ENCODE data around the gene STRN4.
A peak's percentile ranks its signal among the peaks of the same experiment; 100 is the strongest.
"Not testable (repeated sequence)": the region's sequence is repeated elsewhere in the genome, so short reads cannot be mapped to it uniquely, and the experiment has no call there.

The STRN4 gene

DNA sequence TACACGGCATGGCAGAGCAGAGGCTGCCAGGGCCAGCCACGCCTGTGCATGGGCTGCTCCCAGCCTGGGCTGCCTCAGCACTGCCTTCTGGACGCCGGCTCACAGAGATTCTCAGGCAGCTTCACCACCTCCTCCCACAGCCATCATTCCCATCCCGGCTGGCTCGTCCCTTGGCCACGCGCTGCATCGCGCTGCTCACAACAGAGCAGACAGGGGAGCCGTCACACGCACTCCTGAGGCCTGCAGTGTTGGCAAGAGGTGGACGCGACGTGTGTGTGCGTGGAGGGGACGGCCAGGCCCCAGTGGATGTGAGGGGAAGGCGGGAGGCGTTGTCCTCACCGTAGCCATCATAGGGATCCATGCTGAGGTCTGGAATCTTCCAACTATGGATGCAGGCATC lies 21.8 kb downstream of the STRN4 start:
- DNase-seq: no peak

DNA sequence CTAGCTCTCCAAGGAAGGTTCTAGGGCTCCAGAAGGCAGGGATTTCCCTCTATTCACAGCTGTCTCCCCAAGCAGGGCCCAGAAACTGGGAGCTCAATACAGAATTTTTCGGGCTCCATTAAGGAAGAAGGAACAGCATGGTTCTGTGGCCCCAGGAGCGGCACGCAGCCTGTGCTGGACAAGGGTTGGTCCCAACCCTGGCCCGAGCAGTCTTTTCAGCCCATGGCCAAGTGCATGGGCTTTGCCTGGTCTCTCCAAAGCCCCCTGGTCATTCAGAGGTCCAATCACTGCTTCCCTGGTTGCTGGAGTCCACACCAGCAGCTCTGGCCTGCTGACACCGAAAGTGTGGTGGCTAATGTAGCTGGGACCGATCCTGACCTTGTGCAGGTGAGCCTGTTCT lies 22.8 kb downstream of the STRN4 start:
- no peak for DNase-seq

DNA sequence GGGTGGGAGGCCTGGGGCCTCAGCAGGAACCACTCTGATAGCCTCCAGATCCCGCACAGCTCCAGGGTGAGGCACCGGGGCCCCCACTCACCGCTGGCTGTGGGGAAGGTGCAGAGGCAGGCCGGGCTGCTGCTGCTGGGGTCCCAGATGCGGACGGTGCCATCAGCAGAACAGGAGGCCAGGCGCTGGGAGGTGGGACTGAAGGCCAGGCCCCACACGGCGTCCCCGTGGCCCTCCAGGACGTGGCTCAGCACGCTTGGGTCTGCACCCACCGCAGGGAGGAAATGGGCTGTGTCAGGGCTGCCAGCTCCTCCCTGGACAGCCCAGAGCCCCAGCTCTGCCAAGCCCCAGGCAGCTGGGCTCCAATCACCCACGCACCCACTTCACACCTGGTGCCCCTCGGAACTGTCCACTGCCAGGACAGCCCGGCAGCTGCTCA lies 23.2 kb downstream of the STRN4 start:
- DNase-seq: no peak

DNA sequence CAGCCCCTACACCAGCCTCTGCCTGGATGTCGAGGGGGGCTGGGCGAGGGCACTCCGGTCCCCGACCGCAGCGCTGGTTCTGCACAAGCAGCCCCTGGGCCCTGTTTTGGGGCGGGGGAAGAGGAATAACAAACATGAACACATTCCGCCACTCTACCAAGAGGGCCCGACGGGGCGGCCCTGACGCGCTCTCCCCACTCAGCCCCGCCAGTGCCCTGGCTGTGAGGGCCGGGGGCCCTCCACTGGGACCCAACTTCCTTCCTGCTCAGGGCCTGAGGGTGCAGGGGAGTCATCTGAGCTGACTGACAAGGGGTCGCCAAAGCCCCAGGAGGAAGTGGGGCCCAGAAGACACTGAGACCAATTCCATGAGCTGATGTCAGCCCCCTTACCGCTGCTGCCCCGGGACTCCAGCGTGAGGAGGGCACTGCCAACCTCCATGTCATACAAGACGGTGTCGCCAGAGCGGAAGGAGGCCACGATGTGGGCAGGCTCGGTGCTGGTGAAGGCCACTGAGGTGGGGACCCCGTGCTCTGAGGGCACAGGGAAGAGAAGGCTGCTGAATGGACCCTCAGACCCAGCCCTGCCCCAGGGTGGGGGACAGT lies 23.7 kb downstream of the STRN4 start:
- no peak for DNase-seq

DNA sequence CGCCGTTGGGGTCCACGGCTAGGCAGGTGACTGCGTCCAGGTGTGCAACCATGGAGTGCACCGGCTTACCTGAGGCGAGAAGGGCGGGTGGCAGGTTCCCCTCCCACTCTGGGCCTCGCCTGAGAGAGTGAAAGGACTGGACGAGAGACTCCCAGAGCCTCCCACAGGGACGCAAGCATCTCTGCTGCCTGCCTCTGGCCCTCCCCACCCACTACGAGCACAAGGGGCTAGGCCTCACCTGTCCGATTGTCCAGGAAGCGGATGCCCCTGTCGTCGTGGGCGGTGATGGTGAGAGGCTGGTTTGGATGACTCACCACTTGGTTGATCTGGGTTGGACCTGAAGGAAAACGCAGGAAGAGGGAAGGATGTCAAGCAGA lies 24.3 kb downstream of the STRN4 start:
- no peak for DNase-seq

DNA sequence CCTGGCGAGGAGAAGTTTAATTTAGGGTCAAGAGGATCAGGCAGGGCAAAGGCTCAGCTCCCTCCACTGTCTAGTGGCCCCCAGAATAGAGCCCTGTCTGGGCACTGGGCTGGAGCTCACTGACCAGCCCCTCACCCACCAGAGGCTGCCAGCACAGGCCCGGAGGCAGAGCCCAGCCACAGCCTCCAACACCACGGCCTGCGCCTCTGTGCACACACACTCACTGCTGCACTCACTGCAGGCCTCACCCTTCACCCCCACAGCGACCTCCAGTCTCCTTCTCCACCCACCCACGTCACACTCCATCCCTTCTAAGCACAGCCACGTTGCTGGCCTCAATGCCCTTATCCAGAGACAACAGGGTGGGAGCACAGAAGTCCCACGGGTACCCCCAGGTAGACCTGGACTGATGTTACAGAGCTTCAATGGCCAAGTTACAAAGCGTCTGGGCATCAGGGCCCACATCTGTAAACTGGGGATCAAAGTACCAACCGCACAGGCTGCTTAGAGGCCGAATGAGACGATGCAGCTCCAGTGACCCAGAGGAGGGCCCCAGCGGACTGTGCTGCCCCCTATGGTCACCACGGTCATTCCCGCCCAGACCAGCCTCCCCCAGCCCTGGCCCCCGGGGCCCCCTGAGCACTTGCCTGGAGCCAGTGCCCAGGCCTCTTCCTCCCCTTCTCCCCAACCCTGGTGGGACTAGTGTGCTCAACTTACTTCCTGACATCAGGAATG lies 24.8 kb downstream of the STRN4 start:
- DNase-seq: no peak

DNA sequence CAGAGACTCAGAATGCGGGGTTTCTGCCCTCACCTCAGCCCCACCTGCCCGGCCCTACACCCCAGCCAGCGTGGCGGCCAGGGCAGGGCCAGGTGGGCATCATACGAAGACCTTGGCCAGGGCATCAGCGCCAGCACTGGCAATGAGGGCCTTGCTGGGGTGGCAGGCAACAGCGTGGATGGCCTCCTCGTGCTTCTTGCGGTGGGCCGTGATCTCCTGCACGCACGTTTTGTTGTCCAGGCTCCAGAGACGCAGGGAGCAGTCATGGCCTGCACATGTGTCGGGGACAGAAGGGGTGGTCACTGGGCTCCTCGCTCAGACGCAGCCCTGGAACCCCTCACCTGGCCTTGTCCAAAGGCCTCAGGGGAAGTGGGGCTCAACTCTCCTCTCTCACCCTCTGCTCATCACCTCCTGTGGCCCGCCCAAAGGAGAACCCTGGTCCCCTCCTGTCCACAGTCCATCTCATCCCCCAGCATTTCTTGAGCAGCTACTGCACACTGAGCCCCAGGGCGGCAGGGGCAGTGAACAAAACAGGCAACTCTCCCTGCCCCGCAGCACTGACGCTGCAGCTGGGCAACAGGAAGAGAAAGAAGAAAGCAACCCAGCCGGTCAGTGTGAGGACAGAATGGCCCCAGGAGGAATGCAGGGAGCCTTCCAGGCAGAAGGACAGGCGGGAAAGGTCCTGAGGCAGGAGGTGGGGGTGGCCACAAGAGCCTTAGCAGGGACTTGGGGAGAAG lies 25.6 kb downstream of the STRN4 start:
- DNase-seq: no peak

DNA sequence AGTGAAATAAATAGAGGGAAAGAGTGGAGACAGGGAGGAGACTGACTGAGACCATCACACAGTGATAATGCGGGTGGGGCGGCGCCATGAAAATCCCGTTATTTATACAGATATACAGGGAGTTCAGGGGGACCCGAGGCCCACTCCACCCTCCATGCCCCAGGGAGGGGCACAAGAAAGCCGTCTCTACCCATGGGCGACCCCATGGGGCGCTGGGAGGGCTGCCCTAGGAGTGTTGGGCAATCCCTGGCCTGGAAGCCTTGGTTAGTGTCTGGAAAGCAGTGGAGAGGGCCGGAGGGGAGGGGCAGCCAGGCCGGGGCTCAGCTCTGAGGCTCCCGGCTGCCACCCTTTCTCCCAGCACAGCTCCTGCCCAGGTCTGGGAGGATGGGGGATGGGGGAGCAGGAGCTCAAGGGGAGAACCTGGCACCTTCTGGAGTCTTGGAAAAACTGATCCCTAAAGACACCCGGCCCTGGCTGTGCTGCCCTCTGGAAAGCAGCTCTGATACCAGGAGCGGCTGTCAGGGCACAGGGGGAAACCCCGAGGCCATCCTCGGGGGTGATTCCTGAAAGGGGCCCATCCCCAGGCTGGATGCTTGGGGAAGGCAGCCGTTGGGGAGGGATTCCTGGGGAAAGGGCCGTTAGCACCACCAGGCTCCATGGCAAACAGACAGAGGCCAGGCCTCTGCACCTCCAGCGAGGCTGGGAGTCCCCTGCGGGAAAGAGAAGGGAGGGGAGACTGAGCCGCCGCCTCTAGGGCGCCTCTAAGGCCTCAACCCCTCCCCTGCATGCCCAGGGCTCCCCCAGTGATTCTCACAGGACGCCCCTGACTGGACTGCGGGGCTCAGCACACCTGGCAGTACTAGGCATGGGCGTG lies 26.4 kb downstream of the STRN4 start:
- DNase-seq: no peak

DNA sequence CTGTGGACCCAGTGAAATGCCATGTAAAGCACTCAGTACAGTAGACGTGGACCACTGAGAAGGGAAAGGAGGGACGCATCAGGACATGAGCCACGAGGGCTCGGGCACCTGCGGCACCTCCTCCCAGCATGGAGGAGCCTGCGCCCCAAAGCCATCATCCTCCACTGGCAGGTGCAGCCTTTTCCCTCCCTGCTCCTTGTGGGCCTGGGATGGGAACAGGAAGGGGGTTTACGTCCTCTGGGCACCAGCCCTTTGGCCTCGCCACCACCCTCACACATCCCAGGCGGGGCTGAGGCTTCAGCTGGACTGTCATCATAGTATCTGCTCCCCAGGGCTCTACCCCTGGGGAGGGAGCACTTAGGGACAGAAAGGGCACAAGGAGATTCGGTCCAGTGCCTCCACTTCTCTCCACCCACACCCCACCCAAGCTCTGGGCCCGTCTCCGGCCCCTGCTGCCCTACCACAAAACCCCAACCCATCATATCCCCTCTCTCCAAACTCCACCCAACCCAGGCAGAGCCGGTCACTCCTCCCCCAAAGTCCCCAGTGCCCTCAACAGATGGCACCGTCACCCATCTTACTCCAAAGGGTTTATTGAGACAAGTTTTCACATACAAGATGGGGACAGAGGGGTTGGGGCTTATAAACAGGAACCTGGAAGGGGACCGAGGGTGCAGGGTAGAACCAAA lies 27.2 kb downstream of the STRN4 start:
- DNase-seq: no peak

DNA sequence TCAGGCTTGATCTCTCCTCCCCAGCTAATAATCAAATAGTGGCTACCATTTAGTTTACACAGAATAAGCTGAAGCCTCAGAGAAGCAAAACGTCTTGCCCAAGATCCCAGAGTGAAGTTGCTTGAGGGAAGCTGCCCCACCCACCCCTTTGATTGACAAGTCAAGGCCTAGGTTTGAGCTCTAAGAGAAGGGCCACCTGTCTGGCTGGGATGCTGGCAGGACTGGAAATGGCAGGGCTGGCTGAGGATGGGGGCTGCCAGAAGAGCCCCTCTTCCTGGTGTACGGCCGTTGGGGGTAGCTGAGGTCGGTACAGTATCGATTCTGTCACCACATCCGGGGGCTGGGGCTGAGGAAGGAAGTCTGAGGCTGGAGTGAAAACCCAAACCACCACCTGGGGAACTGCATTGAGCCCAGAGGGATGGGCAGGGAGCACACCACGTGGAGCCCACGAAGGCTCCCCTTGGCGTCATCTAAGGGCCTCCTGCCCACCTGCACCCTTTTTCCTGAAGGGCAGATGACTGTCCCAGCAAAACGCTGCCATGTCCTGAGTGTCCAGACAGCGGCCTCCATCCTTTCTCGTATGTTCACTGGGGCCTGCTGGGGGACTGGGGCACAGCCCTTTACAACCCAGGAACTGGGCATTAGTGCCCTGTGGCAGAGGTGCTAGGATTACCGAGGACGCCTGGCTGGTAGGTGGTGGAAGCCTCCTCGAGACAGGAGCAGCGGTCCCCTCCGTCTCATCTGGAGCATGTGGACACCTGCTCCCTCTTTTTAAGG lies 27.9 kb downstream of the STRN4 start:
- DNase-seq: no peak

DNA sequence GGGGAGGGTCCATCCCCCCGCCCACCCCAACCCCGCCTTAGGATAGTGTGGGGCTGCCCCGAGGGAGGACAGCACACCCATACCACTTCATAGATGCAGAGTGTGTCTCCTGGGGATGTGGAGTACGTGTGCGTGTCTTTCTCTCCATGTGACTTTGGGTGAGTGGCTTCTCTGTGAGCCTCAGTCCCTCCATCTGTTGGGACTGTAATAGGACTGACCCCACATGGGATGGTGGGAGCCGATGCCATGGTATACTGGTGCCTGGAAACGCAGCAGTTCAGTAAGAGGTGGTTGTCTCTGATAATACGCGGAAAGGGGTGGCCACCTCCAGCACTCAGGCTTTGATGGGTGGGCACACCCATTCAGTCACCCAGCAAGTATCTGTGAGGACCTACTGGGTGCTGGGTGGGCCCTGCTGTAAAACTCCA lies 28.5 kb downstream of the STRN4 start:
- DNase-seq: no peak

DNA sequence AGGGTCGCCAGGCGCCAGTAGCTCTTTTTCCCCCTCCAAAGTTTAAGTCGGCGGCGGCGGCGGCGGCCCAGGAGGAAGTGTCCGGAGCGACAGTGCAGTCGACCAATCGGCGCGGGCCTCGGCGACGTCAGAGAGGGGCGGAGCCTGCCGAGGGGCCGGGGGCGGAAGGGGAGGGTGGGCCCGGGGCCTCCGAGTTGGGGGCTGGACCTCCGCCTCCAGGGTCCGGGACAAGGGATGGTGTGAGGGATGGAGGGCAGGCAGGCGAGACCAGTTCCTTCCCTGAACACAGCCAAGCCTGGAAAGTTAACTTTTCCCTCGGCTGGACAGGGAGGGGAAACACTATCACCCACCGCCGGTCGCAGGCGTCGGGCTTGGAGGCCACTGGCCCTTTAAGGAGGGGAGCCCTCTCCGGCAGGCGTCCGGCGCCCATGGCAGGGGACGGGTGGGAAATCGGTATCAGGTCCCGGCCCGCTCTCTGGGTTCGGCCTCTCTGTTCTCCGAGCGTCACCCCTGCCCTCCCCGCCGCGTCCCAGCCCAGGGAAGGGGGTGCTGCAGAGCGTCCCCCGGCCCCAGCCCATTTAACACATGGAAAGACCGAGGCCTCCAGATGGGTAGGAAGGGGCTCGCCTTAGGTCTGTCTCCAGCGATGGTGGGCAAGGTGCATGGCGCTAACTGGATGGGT lies 29.1 kb downstream of the STRN4 start, which contains the start of gene PRKD2:
Gene PRKD2, minus strand, starts transcription at position 81 of the 682 bp plus-strand sequence. CDS start 744 bp downstream, outside the sequence.
- peak; percentile 96 for DNase-seq

DNA sequence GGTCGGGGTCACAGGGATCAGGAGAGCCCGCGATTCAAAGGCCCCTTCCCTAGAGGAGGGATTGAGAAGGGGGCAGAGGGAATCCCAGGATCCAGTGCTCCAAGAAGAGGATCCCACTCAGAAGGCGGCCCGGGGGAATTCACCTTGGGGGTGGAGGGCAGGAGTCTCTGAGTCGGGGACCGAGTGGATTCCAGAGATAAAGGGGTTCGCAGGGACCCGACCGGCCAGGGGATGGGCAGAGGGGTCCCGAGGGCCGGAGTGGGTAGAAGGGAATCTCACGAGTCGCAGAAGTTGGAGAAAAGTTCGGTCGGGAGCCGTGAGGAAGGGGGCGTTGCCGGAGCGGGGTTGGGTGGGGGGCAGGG lies 29.6 kb downstream of the STRN4 start:
- DNase-seq: no peak

DNA sequence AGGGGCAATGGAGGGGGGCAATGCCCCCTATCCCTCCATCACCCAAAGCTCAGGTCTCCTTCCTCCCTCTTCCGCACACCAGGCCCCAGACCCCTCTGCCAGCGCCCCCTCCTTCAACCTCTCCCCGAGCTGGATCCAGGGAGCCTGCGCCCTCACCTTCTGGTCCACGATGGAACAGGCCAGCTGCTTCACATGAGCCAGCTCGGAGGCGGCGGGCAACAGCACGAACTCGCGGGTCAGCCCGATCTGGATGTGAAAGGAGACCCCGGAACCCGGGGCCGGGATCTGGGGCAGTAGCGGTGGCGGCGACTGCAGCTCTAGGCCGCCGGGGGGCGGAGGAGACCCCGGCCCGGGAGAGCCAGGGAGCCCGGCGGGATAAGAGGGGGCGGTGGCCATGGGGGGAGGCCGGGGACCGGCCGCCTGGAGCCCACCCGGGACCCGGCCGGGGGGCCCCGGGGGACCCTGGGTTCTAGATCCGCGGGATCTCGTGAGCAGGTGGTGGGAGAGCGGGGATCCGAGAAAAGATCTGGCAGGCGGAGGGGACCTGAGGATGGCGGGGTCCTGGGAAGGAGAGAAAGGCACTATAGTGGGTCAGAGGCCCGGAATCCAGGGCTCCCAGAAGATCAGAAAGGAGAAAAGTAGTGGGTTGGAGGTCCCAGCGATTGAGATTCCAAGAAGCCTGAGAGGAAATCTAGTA lies 30.1 kb downstream of the STRN4 start:
- no peak for DNase-seq

DNA sequence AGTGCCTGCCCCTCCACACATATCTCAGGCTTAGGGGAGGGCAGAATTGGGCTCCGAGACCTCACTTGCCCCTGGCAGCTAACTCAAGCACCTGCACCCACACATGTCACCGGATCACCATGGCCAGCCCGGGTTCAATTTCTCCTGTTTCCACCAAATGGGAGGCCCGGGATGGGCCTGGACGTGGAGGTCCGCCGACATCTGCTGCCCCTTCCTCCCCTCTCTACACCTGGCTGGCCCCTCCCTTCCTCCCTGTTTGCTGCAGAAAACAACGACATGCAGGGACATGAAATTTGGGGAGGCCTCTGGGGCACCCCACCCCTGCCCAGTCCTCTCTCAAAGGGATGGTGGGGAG lies 30.7 kb downstream of the STRN4 start:
- DNase-seq: no peak

DNA sequence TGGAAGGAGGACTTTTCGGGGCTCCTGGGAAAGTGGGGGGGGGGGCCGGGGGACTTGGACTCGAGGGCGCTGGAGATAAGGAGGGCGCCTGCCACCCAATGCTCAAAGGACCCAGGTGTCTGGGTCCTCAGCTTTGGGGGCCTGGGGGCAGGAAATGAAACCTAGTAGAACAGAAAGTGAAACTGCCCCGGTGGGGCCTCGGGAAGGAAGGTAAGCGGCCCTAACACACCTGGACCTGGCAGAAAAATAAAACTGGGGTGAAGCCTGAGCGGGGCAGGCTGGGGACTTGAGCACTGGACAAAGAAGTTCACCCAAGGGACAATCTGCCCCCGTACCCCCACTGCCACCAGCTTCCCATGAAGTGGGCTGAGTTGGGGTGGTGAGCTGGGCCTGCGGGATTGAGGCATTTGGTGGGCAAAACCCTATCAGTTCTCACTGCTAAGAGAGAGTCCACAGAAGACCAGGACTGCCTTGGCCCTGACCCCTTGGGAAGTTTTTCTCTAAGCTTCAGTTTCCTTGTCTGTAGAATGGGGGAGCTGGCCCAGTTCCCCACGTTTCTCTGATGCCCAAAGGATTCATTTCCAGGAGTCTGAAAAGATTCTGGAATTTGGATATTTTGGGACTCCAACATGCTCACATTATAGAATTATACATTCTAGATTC lies 31.7 kb downstream of the STRN4 start:
- DNase-seq: no peak

DNA sequence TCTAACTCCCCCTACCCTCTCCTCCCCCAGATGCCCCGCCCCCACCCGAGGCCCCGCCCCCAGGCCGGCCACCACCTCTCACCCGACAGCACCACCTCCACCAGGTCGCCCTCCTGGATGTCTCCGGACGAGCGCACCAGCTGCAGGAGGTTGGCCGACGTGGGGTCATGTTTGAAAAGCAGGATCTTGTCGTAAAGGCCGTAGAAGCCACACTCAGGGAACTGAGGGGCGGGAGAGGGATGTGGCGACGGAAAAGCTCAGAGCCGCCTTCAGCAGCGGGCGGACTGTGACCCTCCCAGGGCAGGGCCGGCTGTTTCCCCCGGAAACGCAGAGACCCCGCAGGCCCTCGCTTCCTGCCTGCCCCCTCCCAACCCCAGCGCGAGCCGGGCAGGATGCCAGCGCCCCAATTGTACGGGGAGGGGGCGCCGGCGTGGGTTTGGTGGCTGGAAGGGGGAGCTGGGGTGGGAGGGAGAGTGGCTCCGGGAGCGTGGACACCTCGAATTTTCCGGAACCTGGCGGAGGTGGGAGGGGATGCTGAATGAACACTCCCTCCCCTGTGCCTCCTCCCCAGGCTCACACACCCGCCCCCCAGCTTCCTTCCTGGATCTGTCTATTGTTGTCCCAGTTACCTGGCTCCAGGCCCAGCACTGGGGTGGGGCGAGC lies 32.3 kb downstream of the STRN4 start:
- DNase-seq: peak; percentile 96

DNA sequence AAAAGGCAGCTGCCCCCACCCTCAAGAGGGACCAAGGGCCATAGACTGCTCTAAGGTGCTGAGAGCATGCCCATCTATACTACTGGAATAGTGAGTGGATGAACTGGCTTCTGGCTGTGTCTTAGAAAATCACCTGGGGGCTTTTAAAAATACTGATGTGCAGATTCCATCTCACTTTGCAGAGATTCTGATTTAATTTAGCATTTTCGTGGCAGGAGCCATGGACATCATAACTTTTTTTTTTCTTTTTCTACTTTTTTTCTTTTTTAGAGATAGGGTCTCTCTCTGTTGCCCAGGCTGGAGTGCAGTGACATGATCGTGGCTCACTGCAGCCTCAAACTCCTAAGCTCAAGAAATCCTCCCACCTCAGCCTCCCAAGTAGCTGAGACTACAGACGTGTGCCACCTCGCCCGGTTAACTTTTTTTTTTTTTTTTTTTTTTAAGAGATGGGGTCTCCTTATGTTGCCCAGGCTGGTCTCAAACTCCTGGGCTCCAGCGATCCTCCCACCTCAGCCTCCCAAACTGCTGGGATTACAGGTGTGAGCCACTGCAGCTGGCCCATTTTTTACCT lies 33.4 kb downstream of the STRN4 start:
- not testable (repeated sequence) for DNase-seq

DNA sequence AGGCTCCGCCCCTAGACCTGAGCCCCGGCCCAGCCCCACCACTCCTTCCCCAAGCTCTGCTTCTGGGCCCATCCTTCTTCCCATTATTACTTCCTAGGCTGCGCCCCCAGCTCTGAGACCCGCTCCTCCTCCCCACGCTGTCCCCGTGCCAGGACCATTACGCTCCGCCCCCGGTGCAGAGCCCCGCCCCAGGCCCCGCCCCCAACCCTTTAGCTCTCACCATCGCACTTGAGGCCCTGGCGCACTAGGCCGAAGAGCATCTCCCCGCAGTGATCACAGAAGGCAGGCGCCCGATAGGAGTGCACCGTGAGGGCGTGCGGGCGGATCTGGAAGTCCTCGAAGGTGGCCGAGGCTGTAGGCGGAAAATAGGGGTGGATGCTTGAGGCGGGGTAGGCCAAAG lies 35.6 kb downstream of the STRN4 start:
- DNase-seq: no peak
